Body of pancreas (tissue), 4 donors: ENCODE data around the gene HOXC10. TPM values are rescaled to one million over a fixed set of nuclear protein-coding genes. Genes with fewer than 3 reads are reported as not detected.

Experiments
- ATAC-seq: fragments of 150-250 bp; one replicate; pipeline ENCODE4 v1.9.1; 2016
- DNase-seq, 4 donors: peaks; one replicate each; pipeline ENCODE4 v3.0.0-alpha.2; 2019
- H3K27ac ChIP-seq, 4 donors: fragments of 200-600 bp; sonication (generic); 1 replicate in 3 of 4; 2 replicates in 1 of 4; pipeline versions ENCODE4 v1.5.1 to v1.6.1; 2016 to 2019; ENCODE audit warnings: mild to moderate bottlenecking in 1 of 4, mixed read lengths in 1 of 4, moderate library complexity in 1 of 4
- H3K27me3 ChIP-seq, 2 donors: fragments of 200-600 bp; sonication (generic); one replicate each; pipeline ENCODE4 v1.6.0; 2016; ENCODE audit warnings: mild to moderate bottlenecking in 1 of 2
- H3K36me3 ChIP-seq, 2 donors: fragments of 200-600 bp; sonication (generic); replicated peaks in 1 of 2; 2 replicates each; pipeline ENCODE4 v1.5.1; 2016; ENCODE audit warnings: low read depth in 2 of 2; ENCODE audit not compliant: insufficient read depth in 1 of 2
- H3K4me1 ChIP-seq: fragments of 200-600 bp; sonication (generic); one replicate; pipeline ENCODE4 v1.6.0; 2016
- H3K4me3 ChIP-seq, 2 donors: fragments of 200-600 bp; sonication (generic); 1 replicate in 1 of 2; 2 replicates in 1 of 2; pipeline ENCODE4 v1.5.1; 2016 to 2019
- H3K9me3 ChIP-seq, 3 donors: fragments of 200-600 bp; sonication (generic); 1 replicate in 2 of 3; 2 replicates in 1 of 3; pipeline ENCODE4 v1.5.1; 2016
- POLR2A ChIP-seq, 3 donors: fragments of 450-650 bp; IDR thresholded peaks; one replicate each; pipeline ENCODE4 v1.6.1; 2016; ENCODE audit warnings: antibody characterized with exemption in 3 of 3, mild to moderate bottlenecking in 2 of 3
- WGBS, 2 donors: methylation state at CpG; one replicate each; pipeline ENCODE4 v1.1.5; 2017; 5-methylcytosine and 5-hydroxymethylcytosine counted together
- intact Hi-C: fragments of 100-400 bp; cut with DNase I; formaldehyde crosslinking; loops from one replicate; pipeline ENCODE4 v1.15.1; 2023
- total RNA-seq, 2 donors: library from RNA; depleted of rRNA; stranded (reverse); fragments of >200 nt; gene quantifications; one replicate each; pipeline ENCODE4 v1.1.0, GENCODE V29; 2016
- TF ChIP-seq, protein P1 (sequence below), 7 experiments: fragments of 450-650 bp in 4 of 7; fragments of 200-600 bp in 3 of 7; sonication (generic) in 3 of 7; IDR thresholded peaks; one replicate each; pipeline ENCODE4 v1.5.1; 2016 to 2019; ENCODE audit warnings: antibody characterized with exemption in 7 of 7

HOXC10 gene
- total RNA-seq, 2 donors from 2014 or later: not detected

DNA sequence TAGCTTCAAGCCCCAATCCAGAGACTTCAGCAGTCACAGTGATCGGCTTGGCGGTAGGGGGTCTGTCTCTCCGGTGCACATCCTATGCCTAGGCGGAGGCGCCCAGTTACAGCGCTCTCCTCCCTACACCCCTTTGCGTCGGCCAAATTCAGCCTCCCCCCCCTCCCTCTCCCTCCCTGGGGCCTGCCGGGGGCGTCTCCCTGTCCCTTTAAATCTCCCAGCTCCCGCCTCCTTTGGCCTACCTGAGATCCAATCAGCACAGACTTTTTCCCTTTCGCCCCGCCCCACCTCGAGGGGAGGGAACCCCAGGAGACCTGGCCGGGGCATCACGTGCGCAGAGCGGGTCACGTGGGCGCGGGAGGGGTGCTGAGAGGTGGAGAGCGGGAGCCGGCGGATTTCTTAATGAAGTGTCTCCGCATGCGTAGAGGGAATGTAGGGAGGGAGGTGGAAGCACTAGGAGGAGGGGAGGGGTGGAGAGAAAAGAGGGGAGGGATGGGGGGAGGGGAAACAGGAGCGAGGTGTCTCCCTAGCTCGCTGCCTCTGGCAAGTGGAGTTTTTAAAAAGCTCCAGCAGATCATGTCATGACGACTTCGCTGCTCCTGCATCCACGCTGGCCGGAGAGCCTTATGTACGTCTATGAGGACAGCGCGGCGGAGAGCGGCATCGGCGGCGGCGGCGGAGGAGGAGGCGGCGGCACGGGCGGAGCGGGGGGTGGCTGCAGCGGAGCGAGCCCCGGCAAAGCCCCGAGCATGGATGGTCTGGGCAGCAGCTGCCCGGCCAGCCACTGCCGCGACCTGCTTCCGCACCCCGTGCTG, 46.4 kb upstream of the HOXC10 start, which contains the start of gene HOXC13:
HOXC13 (plus strand) TSS at position 506 of the 815 bp plus-strand sequence; CDS start at position 582, 76 bp downstream.
- 5 to 7% methylated on average over 36 to 56 of the region's 56 CpGs for WGBS, 2 donors
- no peak within 1 kb of the TSS for H3K27ac ChIP-seq

DNA sequence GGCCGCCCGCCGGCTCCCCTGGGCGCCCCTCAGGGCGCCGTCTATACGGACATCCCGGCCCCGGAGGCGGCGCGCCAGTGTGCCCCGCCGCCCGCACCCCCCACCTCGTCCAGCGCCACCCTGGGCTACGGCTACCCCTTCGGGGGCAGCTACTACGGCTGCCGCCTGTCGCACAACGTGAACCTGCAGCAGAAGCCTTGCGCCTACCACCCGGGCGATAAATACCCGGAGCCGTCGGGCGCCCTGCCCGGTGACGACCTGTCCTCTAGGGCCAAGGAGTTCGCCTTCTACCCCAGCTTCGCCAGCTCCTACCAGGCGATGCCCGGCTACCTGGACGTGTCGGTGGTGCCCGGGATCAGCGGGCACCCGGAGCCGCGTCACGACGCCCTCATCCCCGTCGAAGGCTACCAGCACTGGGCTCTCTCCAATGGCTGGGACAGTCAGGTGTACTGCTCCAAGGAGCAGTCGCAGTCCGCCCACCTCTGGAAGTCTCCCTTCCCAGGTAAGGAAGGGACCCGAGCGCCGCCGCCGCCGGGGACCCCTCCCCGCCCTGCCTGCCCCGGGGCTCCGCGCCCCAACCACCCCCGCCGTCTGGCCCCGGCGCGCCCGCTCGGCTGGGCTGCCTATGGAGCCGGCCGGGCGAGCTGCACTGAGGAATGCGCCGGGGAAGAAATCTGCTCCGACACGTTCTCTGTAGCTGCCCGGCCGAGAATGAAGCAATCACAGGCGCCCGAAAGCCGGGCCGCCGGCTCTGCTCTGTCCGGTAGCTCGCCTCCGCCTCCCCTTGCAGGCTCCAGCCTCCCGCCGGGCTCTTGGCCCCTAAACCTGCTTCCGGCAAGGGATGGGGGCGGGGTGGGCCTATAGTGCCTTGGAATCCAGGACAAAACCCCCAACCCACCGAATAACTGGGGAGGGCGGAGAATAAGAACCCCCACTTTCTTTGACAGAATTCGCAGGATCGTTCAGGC, 45.5 kb upstream of the HOXC10 start:
- intact Hi-C loops: no loop called here
- ATAC-seq (peak; percentile 36), DNase-seq (peak in 3 of 4 donors; percentile 10 to 42 (median 39))
- peaks cover 0 to 51% of the 10 kb centered on the region in 2 donors for H3K27me3 ChIP-seq
- H3K4me3 ChIP-seq: no peak overlapping the region
- TF ChIP-seq, protein P1, sequence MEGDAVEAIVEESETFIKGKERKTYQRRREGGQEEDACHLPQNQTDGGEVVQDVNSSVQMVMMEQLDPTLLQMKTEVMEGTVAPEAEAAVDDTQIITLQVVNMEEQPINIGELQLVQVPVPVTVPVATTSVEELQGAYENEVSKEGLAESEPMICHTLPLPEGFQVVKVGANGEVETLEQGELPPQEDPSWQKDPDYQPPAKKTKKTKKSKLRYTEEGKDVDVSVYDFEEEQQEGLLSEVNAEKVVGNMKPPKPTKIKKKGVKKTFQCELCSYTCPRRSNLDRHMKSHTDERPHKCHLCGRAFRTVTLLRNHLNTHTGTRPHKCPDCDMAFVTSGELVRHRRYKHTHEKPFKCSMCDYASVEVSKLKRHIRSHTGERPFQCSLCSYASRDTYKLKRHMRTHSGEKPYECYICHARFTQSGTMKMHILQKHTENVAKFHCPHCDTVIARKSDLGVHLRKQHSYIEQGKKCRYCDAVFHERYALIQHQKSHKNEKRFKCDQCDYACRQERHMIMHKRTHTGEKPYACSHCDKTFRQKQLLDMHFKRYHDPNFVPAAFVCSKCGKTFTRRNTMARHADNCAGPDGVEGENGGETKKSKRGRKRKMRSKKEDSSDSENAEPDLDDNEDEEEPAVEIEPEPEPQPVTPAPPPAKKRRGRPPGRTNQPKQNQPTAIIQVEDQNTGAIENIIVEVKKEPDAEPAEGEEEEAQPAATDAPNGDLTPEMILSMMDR (IDR thresholded peaks at IDR 0.05): no peak
- no peak for TF ChIP-seq POLR2A (IDR thresholded peaks at IDR 0.05)
- no peak overlapping the region for H3K27ac ChIP-seq
- H3K9me3 ChIP-seq: no peaks in the 10 kb centered on the region
- no peaks in the 10 kb centered on the region for H3K36me3 ChIP-seq
- H3K4me1 ChIP-seq: peaks cover 24% of the 10 kb centered on the region
- WGBS, 2 donors: 3 to 5% methylated on average over 7 to 67 of the region's 91 CpGs

More for the DNA sequence above, 46.4 kb upstream of the HOXC10 start, which contains the start of gene HOXC13:
- no peak within 1 kb of the TSS for H3K4me3 ChIP-seq
- intact Hi-C loops: no loop called here
- no peaks in the 10 kb centered on the region for H3K9me3 ChIP-seq
- H3K4me1 ChIP-seq: peaks cover 24% of the 10 kb centered on the region
- ATAC-seq (peak; percentile 82), DNase-seq (peak; percentile 71 to 89 (median 80))
- peaks cover 0 to 51% of the 10 kb centered on the region in 2 donors for H3K27me3 ChIP-seq
- TF ChIP-seq, protein P1 (IDR thresholded peaks at IDR 0.05): no peak
- no peak for TF ChIP-seq POLR2A (IDR thresholded peaks at IDR 0.05)
- H3K36me3 ChIP-seq: no peaks in the 10 kb centered on the region

DNA sequence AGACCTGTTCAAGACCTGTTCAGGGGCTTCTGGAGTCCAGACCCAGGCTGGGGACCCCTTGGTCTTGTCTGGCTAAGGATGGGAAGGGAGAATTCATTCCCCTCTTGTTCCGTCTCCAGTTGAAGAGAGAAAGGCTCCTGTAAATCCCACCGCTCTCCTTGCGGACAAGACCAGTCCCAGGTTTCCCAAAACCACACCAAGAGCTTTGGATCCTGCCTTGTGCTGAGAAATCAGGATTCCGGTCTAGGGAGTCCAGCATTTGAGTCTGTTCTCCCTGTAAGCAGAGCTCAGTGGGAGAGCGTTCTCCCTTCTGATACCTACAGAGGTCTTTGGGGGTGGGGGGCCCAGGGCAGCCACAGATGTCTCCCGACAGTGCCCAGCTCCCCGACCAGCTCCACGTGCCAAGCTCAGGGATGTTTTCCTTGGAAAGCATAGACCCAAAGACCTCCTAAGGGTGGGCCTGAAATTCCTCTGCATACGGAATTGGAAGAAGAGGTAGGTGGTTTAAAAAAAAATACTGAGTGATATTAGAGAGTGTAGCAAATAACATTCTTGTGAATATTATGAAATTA, 44.4 kb upstream of the HOXC10 start:
- Histone ChIP-seq H3K27ac (no peak overlapping the region), H3K9me3 (no peaks in the 10 kb centered on the region), H3K36me3 (no peaks in the 10 kb centered on the region), H3K4me1 (peaks cover 27% of the 10 kb centered on the region), H3K4me3 (no peak overlapping the region), H3K27me3 (peaks cover 0 to 45% of the 10 kb centered on the region in 2 donors)
- ATAC-seq (no peak), DNase-seq (no peak)
- WGBS, 2 donors: 7 to 15% methylated on average over 9 of the region's 9 CpGs
- TF ChIP-seq, protein P1 (IDR thresholded peaks at IDR 0.05): no peak
- no peak for TF ChIP-seq POLR2A (IDR thresholded peaks at IDR 0.05)
- intact Hi-C loops: no loop called here

DNA sequence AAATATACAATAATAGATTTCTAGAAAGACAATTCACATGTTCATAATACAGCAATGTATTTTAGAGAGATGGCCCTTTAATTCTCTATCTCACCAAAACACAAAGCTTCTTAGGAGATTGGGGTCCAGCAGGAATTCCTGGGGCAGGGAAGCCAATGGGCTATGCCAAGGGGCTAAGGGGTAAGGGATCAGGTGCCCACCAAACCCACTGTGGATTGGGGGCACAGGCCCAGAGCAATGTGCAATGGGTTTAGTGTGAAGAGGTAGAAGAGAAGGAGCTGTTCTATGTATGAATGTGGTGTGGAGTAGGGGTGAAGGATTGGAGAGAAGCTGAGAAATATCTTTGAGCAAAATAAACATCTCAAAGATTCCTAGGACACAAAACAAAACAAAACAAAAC, 43.8 kb upstream of the HOXC10 start:
- DNase-seq: no peak
- peaks cover 22% of the 10 kb centered on the region for H3K4me1 ChIP-seq
- no peak overlapping the region for H3K27ac ChIP-seq
- ATAC-seq: no peak
- no peaks in the 10 kb centered on the region for H3K36me3 ChIP-seq
- no peaks in the 10 kb centered on the region for H3K9me3 ChIP-seq
- TF ChIP-seq, protein P1 (IDR thresholded peaks at IDR 0.05): no peak
- peaks cover 0 to 39% of the 10 kb centered on the region in 2 donors for H3K27me3 ChIP-seq
- intact Hi-C loops: no loop called here
- H3K4me3 ChIP-seq: no peak overlapping the region
